Coronary artery (tissue), 2 donors: ENCODE data around the gene ATP6V1G1.

Experiments used
- DNase-seq: peaks from one replicate; pipeline ENCODE4 v3.0.0-alpha.2; 2017; ENCODE audit warnings: low spot score
- H3K27ac ChIP-seq, 2 donors: fragments of 200-600 bp; sonication (generic); one replicate each; pipeline ENCODE4 v1.5.1; 2016 to 2019
- H3K4me3 ChIP-seq: fragments of 200-600 bp; sonication (generic); 2 replicates; pipeline ENCODE4 v1.5.1; 2016; ENCODE audit warnings: mild to moderate bottlenecking, moderate library complexity
- TF ChIP-seq, protein P1 (sequence below): fragments of 200-600 bp; sonication (generic); IDR thresholded peaks from one replicate; pipeline ENCODE4 v1.5.1; 2019; ENCODE audit warnings: antibody characterized with exemption

The ATP6V1G1 gene, protein sequence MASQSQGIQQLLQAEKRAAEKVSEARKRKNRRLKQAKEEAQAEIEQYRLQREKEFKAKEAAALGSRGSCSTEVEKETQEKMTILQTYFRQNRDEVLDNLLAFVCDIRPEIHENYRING

DNA sequence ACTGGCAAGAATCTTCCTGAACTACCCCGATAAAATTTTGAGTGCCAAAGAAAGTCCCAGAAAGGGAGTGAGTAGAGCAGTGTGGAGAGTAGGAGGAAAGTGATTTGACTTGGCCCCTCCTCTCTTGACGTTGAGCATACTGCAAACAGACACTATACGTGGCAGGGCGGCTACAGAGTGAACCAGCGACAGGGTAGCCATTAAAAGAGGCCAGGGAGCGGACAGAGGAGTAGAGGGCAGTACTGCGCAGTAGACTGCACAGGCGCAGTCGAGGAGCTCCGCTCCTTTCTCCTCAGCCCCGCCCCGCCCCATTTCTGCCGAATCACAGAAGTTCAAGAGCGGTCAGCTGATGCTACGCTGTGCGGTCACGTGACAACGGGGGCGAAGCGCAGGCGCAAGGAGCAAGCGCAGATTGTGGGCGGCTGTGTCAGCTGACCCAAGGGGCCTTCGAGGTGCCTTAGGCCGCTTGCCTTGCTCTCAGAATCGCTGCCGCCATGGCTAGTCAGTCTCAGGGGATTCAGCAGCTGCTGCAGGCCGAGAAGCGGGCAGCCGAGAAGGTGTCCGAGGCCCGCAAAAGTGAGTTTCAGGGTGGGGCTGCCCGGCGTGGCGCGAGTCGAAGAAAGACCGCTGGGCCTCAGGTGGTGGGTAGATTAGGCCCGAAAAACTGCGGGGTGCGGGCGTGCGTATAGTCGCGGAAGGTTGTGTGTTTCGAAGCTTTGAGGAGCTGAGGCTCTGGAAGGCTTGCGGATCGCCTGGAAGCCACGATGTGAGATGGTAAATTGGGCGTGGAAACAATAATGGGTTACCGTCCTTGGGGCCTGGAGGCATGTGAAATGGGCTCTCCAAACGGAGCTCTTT lies at the start of gene ATP6V1G1:
ATP6V1G1 (plus strand) TSS at position 425 of the 858 bp plus-strand sequence; CDS start at position 495, 70 bp downstream.
- TF ChIP-seq, protein P1, sequence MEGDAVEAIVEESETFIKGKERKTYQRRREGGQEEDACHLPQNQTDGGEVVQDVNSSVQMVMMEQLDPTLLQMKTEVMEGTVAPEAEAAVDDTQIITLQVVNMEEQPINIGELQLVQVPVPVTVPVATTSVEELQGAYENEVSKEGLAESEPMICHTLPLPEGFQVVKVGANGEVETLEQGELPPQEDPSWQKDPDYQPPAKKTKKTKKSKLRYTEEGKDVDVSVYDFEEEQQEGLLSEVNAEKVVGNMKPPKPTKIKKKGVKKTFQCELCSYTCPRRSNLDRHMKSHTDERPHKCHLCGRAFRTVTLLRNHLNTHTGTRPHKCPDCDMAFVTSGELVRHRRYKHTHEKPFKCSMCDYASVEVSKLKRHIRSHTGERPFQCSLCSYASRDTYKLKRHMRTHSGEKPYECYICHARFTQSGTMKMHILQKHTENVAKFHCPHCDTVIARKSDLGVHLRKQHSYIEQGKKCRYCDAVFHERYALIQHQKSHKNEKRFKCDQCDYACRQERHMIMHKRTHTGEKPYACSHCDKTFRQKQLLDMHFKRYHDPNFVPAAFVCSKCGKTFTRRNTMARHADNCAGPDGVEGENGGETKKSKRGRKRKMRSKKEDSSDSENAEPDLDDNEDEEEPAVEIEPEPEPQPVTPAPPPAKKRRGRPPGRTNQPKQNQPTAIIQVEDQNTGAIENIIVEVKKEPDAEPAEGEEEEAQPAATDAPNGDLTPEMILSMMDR, result no peak
- peak within 1 kb of the TSS; percentile 77 to 88 for H3K27ac ChIP-seq
- peak; percentile 99 for DNase-seq
- peak within 1 kb of the TSS; percentile 94 for H3K4me3 ChIP-seq

DNA sequence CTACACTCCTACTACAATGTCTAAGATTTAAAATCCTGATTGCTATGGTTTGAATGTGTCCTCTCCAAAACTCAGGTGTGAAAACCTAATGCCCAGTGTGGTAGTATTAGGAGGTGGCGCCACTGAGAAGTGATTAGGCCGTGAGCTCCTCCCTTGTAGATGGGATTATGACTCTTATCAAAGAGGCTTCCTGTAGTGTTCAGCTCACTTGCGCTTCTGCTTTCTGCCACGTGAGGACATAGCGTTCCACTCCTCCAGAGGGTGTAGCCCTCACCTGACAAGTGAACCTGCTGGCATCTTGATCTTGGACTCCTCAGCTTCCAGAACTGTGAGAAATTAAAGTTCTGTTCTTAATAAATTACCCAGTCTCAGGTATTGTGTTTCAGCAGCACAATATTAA lies 49.3 kb upstream of the ATP6V1G1 start:
- no peak overlapping the region for H3K27ac ChIP-seq
- TF ChIP-seq, protein P1, result no peak
- no peak for DNase-seq
- no peak overlapping the region for H3K4me3 ChIP-seq

DNA sequence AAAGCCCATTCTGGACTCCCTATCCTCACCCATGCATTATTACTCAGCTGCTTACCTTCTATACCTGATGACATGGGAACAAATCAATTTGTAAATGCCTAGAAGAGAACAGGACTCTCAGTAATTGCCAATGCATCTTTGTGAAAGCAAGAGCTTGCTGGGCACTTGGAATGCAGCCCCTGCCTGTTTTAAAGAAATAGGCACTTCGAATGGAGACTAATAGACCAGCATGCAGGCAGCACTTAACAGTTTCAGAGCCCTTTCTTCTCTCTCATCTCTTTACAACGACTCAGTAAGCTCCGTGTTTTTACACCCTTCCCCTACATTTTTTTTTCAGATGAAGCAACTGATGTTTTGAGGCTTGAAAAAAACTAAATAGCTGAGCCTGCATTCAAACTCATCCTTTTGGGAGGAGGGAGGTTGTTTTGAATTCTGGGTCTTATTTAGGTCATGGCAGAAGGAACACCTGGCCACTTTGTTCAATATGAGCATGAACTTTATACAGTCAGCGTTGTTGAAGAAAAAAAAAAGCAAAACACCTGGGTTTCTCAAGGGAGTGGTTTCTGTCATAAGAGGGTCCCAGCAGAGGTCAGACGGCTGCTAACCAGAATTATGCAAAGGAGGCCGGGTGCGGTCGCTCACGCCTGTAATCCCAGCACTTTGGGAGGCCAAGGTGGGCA lies 47.7 kb upstream of the ATP6V1G1 start:
- TF ChIP-seq, protein P1, result no peak
- no peak overlapping the region for H3K27ac ChIP-seq

DNA sequence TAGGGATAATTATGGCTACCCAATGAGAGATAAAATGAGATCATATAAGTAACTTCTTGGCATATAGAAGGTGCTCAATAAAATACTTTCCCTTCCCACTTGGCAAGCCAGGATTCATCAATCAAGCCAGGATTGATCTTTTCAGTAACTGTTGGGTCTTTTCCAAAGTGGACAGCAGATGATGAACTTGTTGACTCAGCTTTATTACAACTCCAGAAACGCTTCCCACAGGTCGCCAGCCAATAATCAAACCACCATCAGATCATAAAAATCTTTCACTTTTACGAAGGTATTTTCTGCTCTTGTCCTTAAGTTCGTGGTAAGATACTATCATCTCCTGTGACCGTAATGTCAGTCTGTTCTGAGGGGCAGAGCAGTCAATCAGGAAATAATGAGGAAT lies 42.5 kb upstream of the ATP6V1G1 start:
- H3K4me3 ChIP-seq, result no peak overlapping the region
- TF ChIP-seq, protein P1, result no peak
- no peak overlapping the region for H3K27ac ChIP-seq
- no peak for DNase-seq

More for the DNA sequence above, 47.7 kb upstream of the ATP6V1G1 start:
- no peak overlapping the region for H3K4me3 ChIP-seq
- no peak for DNase-seq

DNA sequence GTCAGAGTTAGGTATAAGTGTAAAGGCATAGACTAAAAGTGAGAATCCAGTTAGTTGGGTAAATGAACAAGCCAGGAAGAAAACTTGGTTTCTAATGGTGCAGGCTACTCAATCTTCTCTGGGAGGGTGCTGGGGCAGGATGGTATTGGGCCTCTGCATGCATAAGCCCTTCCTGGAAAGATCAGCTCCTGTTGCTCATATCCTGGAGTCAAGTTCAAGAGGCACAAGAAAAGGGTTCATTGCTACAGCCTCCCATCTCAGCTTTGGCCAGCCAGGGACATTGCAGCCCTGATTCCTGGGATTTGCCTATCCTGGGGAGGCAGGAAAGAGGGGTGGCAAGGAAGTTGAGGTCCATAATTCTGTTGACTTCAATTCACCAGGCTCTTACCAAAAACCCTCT lies 40.7 kb upstream of the ATP6V1G1 start:
- TF ChIP-seq, protein P1, result no peak
- H3K4me3 ChIP-seq, result no peak overlapping the region

DNA sequence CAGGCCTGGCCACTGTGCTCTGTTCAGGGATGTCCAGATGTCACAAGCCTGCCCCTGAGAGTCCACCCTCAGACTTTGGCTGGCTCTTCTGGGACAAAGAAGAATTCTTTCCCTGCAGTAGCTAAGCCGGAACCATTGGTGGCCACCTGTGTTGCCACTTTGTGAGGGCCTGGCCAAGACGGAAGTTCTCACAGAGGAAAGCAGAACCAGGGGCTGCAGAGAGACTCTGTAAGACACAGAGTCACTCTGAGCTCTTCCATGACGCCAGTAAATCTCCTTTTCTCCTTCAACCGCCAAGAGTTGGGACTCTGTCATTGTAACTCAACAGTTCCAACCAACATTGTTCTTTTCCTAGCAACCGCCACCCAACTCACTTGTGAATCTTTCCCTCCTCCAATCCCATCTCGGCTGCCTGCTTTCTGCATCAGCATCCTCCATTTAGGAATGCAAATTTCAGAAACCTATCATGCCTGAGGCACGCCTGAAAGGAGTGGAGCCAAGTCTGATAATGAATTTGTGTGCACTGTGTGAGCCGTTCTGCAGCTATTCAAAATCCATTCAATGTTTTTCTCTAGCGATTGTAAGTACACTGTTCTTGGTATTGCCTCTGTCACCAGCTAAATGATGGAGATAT lies 37.8 kb upstream of the ATP6V1G1 start:
- H3K27ac ChIP-seq, result no peak overlapping the region
- no peak for DNase-seq
- H3K4me3 ChIP-seq, result no peak overlapping the region

More for the DNA sequence above, 40.7 kb upstream of the ATP6V1G1 start:
- DNase-seq, result no peak
- no peak overlapping the region for H3K27ac ChIP-seq

More for the DNA sequence above, 37.8 kb upstream of the ATP6V1G1 start:
- TF ChIP-seq, protein P1, result no peak
